ENCODE measurements around the gene PDZD7.

The PDZD7 gene

GRCh38 chr10:101018600-101019439 lies 12.1 kb downstream of the PDZD7 start (continued):
- TF ChIP-seq, protein P1, sequence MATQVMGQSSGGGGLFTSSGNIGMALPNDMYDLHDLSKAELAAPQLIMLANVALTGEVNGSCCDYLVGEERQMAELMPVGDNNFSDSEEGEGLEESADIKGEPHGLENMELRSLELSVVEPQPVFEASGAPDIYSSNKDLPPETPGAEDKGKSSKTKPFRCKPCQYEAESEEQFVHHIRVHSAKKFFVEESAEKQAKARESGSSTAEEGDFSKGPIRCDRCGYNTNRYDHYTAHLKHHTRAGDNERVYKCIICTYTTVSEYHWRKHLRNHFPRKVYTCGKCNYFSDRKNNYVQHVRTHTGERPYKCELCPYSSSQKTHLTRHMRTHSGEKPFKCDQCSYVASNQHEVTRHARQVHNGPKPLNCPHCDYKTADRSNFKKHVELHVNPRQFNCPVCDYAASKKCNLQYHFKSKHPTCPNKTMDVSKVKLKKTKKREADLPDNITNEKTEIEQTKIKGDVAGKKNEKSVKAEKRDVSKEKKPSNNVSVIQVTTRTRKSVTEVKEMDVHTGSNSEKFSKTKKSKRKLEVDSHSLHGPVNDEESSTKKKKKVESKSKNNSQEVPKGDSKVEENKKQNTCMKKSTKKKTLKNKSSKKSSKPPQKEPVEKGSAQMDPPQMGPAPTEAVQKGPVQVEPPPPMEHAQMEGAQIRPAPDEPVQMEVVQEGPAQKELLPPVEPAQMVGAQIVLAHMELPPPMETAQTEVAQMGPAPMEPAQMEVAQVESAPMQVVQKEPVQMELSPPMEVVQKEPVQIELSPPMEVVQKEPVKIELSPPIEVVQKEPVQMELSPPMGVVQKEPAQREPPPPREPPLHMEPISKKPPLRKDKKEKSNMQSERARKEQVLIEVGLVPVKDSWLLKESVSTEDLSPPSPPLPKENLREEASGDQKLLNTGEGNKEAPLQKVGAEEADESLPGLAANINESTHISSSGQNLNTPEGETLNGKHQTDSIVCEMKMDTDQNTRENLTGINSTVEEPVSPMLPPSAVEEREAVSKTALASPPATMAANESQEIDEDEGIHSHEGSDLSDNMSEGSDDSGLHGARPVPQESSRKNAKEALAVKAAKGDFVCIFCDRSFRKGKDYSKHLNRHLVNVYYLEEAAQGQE (tag by site-specific recombination; IDR thresholded peaks at IDR 0.05), result 0 out of 2 replicates have a peak, but pooled peaks have one; percentile 33
- TF ChIP-seq, protein P2, sequence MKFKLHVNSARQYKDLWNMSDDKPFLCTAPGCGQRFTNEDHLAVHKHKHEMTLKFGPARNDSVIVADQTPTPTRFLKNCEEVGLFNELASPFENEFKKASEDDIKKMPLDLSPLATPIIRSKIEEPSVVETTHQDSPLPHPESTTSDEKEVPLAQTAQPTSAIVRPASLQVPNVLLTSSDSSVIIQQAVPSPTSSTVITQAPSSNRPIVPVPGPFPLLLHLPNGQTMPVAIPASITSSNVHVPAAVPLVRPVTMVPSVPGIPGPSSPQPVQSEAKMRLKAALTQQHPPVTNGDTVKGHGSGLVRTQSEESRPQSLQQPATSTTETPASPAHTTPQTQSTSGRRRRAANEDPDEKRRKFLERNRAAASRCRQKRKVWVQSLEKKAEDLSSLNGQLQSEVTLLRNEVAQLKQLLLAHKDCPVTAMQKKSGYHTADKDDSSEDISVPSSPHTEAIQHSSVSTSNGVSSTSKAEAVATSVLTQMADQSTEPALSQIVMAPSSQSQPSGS (tag by site-specific recombination; IDR thresholded peaks at IDR 0.05; ENCODE audit: low read depth), result no peak
- TF ChIP-seq ZNF600 (tag by site-specific recombination; IDR thresholded peaks at IDR 0.05), result 0 out of 2 replicates have a peak, but pooled peaks have one; percentile 30
- no peak for TF ChIP-seq ZNF560 (tag by site-specific recombination; IDR thresholded peaks at IDR 0.05; ENCODE audit: borderline replicate concordance)
- no peak for TF ChIP-seq KLF9 (tag by site-specific recombination; IDR thresholded peaks at IDR 0.05; ENCODE audit: low read depth)
- TF ChIP-seq ZBTB48 (tag by site-specific recombination; IDR thresholded peaks at IDR 0.05), result peak; percentile 95
- TF ChIP-seq ZNF37A (tag by site-specific recombination; IDR thresholded peaks at IDR 0.05), result no peak

DNA sequence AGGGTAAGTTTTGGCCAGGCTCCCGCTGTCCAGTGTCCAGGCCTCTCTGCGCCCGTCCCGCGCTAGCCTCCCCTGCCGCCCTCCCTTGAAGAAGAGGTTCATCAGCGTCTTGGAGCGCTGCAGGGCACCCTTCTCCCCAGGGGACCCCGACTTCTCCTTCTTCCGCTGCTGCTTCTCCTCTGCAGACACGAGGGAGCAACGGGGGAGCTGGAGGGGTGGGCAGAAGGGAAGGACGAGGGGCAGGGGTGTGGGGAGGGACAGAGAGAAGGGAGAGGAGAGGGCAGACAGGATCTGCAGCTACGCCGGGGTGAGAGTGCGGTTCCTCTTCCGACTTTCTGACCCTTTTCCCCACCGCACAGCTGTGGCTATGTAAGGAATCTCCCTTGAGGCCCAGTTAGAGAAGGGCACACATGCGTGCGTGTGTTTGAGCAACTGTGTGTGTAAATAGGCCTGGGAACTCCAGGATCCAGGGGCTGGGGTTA lies 12.8 kb downstream of the PDZD7 start:
- Histone ChIP-seq H3K4me1 (ENCODE audit: control insufficient read depth, insufficient read depth, low read length) (peaks cover under 1% of the 10 kb centered on the region; the same call in 1 of the 2 replicates), H3K36me3 (ENCODE audit: control insufficient read depth in 2 of 2, insufficient read depth in 1 of 2, low read length in 2 of 2) (no peaks in the 10 kb centered on the region), H3K4me3 (ENCODE audit: low read depth, low read length) (no peak overlapping the region), H3K9me3 (ENCODE audit: control insufficient read depth, insufficient read depth, low read depth, low read length) (no peaks in the 10 kb centered on the region), H3K27ac (ENCODE audit: extremely low read depth, low read depth, low read length) (no peak overlapping the region)
- TF ChIP-seq ZNF148 (tag by site-specific recombination; IDR thresholded peaks at IDR 0.05; ENCODE audit: borderline replicate concordance) (no peak), ZNF654 (tag by site-specific recombination; IDR thresholded peaks at IDR 0.05; ENCODE audit: low read depth) (no peak), PRDM10 (tag by site-specific recombination; IDR thresholded peaks at IDR 0.05) (no peak), ZNF423 (tag by site-specific recombination; IDR thresholded peaks at IDR 0.05) (no peak)
- TF ChIP-seq, protein P3, sequence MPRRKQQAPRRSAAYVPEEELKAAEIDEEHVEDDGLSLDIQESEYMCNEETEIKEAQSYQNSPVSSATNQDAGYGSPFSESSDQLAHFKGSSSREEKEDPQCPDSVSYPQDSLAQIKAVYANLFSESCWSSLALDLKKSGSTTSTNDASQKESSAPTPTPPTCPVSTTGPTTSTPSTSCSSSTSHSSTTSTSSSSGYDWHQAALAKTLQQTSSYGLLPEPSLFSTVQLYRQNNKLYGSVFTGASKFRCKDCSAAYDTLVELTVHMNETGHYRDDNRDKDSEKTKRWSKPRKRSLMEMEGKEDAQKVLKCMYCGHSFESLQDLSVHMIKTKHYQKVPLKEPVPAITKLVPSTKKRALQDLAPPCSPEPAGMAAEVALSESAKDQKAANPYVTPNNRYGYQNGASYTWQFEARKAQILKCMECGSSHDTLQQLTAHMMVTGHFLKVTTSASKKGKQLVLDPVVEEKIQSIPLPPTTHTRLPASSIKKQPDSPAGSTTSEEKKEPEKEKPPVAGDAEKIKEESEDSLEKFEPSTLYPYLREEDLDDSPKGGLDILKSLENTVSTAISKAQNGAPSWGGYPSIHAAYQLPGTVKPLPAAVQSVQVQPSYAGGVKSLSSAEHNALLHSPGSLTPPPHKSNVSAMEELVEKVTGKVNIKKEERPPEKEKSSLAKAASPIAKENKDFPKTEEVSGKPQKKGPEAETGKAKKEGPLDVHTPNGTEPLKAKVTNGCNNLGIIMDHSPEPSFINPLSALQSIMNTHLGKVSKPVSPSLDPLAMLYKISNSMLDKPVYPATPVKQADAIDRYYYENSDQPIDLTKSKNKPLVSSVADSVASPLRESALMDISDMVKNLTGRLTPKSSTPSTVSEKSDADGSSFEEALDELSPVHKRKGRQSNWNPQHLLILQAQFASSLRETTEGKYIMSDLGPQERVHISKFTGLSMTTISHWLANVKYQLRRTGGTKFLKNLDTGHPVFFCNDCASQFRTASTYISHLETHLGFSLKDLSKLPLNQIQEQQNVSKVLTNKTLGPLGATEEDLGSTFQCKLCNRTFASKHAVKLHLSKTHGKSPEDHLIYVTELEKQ (tag by site-specific recombination; IDR thresholded peaks at IDR 0.05; ENCODE audit: borderline replicate concordance), result no peak
- ChIA-PET POLR2A (interaction anchor here (0.6 to 1.7 kb wide), 5 partner anchors 11 to 49 kb away, joined by 3 to 6 read pairs (median 3); no protein-coding TSS in a partner anchor), CTCF (interaction anchor here (0.6 to 7.2 kb wide), 24 partner anchors 10 to 1624 kb away, joined by 3 to 274 read pairs (median 6); partner anchors contain the start of genes KAZALD1, LZTS2, MRPL43 and PDZD7)
